HepG2 (cell line): Measurements from ENCODE around the gene AS3MT. TPM values are rescaled to one million over a fixed set of nuclear protein-coding genes. Genes with fewer than 3 reads are reported as not detected.

Experiments used
- ATAC-seq: fragments of 200-7000 bp; cut with Tn5 transposase; 3 replicates; pipeline ENCODE4 v1.9.1; 2020; ENCODE audit warnings: mild to moderate bottlenecking, moderate library complexity
- BruUV-seq: library from RNA; stranded (reverse); fragments of 400-500 nt; replicated peaks from 2 replicates; lab custom pipeline; 2021; lab: Mats Ljungman, UMichigan
- CTCF ChIA-PET: fragments of 300-600 bp; formaldehyde crosslinking; extraction: SDS; loops from one replicate; lab custom pipeline; 2021; ENCODE audit warnings: low total read pairs, inconsistent platforms, low intra/inter-chr PET ratio; lab: Yijun Ruan, JAX
- POLR2A ChIA-PET: fragments of 350-600 bp; sonication (Branson Sonifier 250); formaldehyde crosslinking; loops from one replicate; lab custom pipeline; 2020; ENCODE audit warnings: antibody characterized with exemption, inconsistent platforms; lab: Yijun Ruan, JAX
- DNase-seq: peaks from one replicate; pipeline ENCODE4 v3.0.0-alpha.2; 2015; ENCODE audit warnings: low spot score
- FAIRE-seq: peaks from 3 replicates; lab custom pipeline; 2011; peaks lifted over from hg19 to GRCh38; lab: Jason Lieb, UNC
- H2AFZ ChIP-seq: one replicate; pipeline ENCODE4 v1.6.1; 2011; ENCODE audit warnings: low read length, inconsistent platforms
- H3K27ac ChIP-seq: fragments of 300-600 bp; 3 replicates; pipeline ENCODE4 v1.8.0; 2011; ENCODE audit warnings: mixed run types, mild to moderate bottlenecking, mixed read lengths, low read length, inconsistent platforms; ENCODE audit not compliant: insufficient read depth; ENCODE audit errors: extremely low read length
- H3K27me3 ChIP-seq, 2 experiments: fragments of 200-600 bp in 1 of 2; 2 replicates in 1 of 2; 3 replicates in 1 of 2; pipeline versions ENCODE4 v1.6.0 to v1.8.0; 2011; ENCODE audit warnings: low read length in 2 of 2, mild to moderate bottlenecking in 2 of 2, moderate library complexity in 2 of 2, inconsistent platforms in 1 of 2; ENCODE audit not compliant: insufficient read depth in 2 of 2, control insufficient read depth in 1 of 2
- H3K36me3 ChIP-seq, 2 experiments: fragments of 200-600 bp in 1 of 2; replicated peaks in 1 of 2; 2 replicates in 1 of 2; 3 replicates in 1 of 2; pipeline versions ENCODE4 v1.5.1 to v1.8.0; 2011; ENCODE audit warnings: low read length in 2 of 2, inconsistent platforms in 1 of 2; ENCODE audit not compliant: insufficient read depth in 2 of 2, control insufficient read depth in 1 of 2
- H3K4me1 ChIP-seq: 2 replicates; pipeline ENCODE4 v1.5.1; 2012; ENCODE audit warnings: low read length, inconsistent platforms; ENCODE audit not compliant: insufficient read depth
- H3K4me2 ChIP-seq: 2 replicates; pipeline ENCODE4 v1.6.0; 2011; ENCODE audit warnings: low read depth, low read length, inconsistent platforms
- H3K4me3 ChIP-seq, 3 experiments: fragments of 200-600 bp in 1 of 3; sonication (generic), shearing (Covaris generic) in 1 of 3; replicated peaks in 1 of 3; 2 replicates each; pipeline ENCODE4 v1.5.1; 2011 to 2016; ENCODE audit warnings: low read length in 3 of 3, inconsistent platforms in 2 of 3, low read depth in 2 of 3, mild to moderate bottlenecking in 2 of 3, control low read depth in 1 of 3, mixed read lengths in 1 of 3; ENCODE audit not compliant: insufficient read depth in 1 of 3
- H3K79me2 ChIP-seq: one replicate; pipeline ENCODE4 v1.6.1; 2011; ENCODE audit warnings: low read length, inconsistent platforms; ENCODE audit not compliant: insufficient read depth
- H3K9ac ChIP-seq: 2 replicates; pipeline ENCODE4 v1.6.0; 2011; ENCODE audit warnings: mild to moderate bottlenecking, low read depth, low read length, inconsistent platforms; ENCODE audit not compliant: insufficient read depth
- H3K9me3 ChIP-seq: 2 replicates; pipeline ENCODE4 v1.5.1; 2012; ENCODE audit warnings: mild to moderate bottlenecking, low read length
- H4K20me1 ChIP-seq: 2 replicates; pipeline ENCODE4 v1.6.0; 2011; ENCODE audit warnings: inconsistent platforms, mild to moderate bottlenecking, low read length, moderate library complexity; ENCODE audit not compliant: insufficient read depth
- DBP ChIP-seq: sonication (generic); formaldehyde crosslinking; IDR thresholded peaks from 2 replicates; pipeline ENCODE4 v1.4.0; 2020; ENCODE audit warnings: missing genetic modification reagents; ENCODE audit errors: not compliant biosample characterization
- FOXA3 ChIP-seq: IDR thresholded peaks from 2 replicates; pipeline ENCODE4 v1.6.1; 2016; ENCODE audit warnings: missing genetic modification reagents, missing compliant biosample characterization
- FOXJ3 ChIP-seq: sonication (generic); formaldehyde crosslinking; IDR thresholded peaks from 2 replicates; pipeline ENCODE4 v1.4.0; 2020; ENCODE audit warnings: missing genetic modification reagents, mild to moderate bottlenecking, borderline replicate concordance
- HMG20A ChIP-seq: IDR thresholded peaks from 2 replicates; pipeline ENCODE4 v1.6.1; 2016; ENCODE audit warnings: borderline replicate concordance
- KLF9 ChIP-seq: IDR thresholded peaks from 2 replicates; pipeline ENCODE4 v1.6.1; 2016; ENCODE audit warnings: low read depth
- MIER2 ChIP-seq: IDR thresholded peaks from 2 replicates; pipeline ENCODE4 v1.6.1; 2016; ENCODE audit warnings: missing biosample characterization, missing genetic modification reagents
- MIXL1 ChIP-seq: IDR thresholded peaks from 2 replicates; pipeline ENCODE4 v1.6.1; 2016
- NFAT5 ChIP-seq: sonication (generic); formaldehyde crosslinking; IDR thresholded peaks from 2 replicates; pipeline ENCODE4 v1.4.0; 2020; ENCODE audit warnings: missing genetic modification reagents
- PHF21A ChIP-seq: sonication (generic); formaldehyde crosslinking; IDR thresholded peaks from 2 replicates; pipeline ENCODE4 v1.5.0; 2020; ENCODE audit warnings: mild to moderate bottlenecking, missing genetic modification reagents
- ZMAT5 ChIP-seq: sonication (generic); formaldehyde crosslinking; IDR thresholded peaks from 2 replicates; pipeline ENCODE4 v1.5.0; 2020; ENCODE audit warnings: mild to moderate bottlenecking, low read depth, missing genetic modification reagents, borderline replicate concordance
- ZNF24 ChIP-seq: fragments of 450-650 bp; IDR thresholded peaks from 2 replicates; pipeline ENCODE4 v1.6.1; 2017; ENCODE audit warnings: antibody characterized with exemption, mild to moderate bottlenecking
- ZNF317 ChIP-seq: sonication (generic); formaldehyde crosslinking; IDR thresholded peaks from 2 replicates; pipeline ENCODE4 v1.5.0; 2020; ENCODE audit warnings: mild to moderate bottlenecking, missing genetic modification reagents
- ZNF556 ChIP-seq: sonication (generic); formaldehyde crosslinking; IDR thresholded peaks from 2 replicates; pipeline ENCODE4 v1.4.0; 2020; ENCODE audit warnings: mild to moderate bottlenecking, missing genetic modification reagents, borderline replicate concordance
- WGBS: methylation state at CpG from one replicate; pipeline ENCODE4 v1.1.6; 2017; ENCODE audit warnings: low lambda C conversion rate; 5-methylcytosine and 5-hydroxymethylcytosine counted together
- in situ Hi-C: cut with HindIII; loops from 2 replicates; pipeline ENCODE4 v1.10.0; 2017; ENCODE audit warnings: low pct_unique_long_range_greater_than_20kb; ENCODE audit not compliant: extremely low pct_ligation_motif_present
- intact Hi-C: fragments of 100-400 bp; cut with micrococcal nuclease; formaldehyde crosslinking; loops from one replicate; pipeline ENCODE4 v1.10.0; 2022; ENCODE audit not compliant: unreplicated experiment
- polyA plus RNA-seq, 8 experiments: library from polyadenylated mRNA; depleted of rRNA in 3 of 8; stranded (reverse) in 7 of 8; unstranded in 1 of 8; fragments of >200 nt; fragmentation: Illumina TruSeq in 4 of 8; extraction: Trizol in 4 of 8; gene quantifications; 2 replicates each; pipeline versions ENCODE4 v1.2.1 to v1.2.3, GENCODE V29; 2011 to 2016; ENCODE audit warnings: low read depth in 4 of 8, missing spikeins in 1 of 8, mixed read lengths in 1 of 8; ENCODE audit not compliant: insufficient read depth in 1 of 8
- total RNA-seq, 5 experiments: library from RNA; depleted of rRNA; stranded (reverse); fragments of >200 nt; fragmentation: Illumina TruSeq; extraction: Trizol; gene quantifications; 2 replicates each; pipeline ENCODE4 v1.2.3, GENCODE V29; 2016; ENCODE audit warnings: low read depth in 1 of 5

The AS3MT gene
- total and polyA plus RNA-seq, 2 of the 13 experiments (the other 11 are each of a cell fraction or from before 2014, with no cell fraction given), result 8.7 to 17.4 TPM

GRCh38 chr10:102824664-102825063 is 44.6 kb upstream of the AS3MT start:
- FAIRE-seq (no peak), ATAC-seq (no peak), DNase-seq (no peak)
- no peak overlapping the region for H3K27ac ChIP-seq
- H3K9ac ChIP-seq, result no peak overlapping the region
- TF ChIP-seq MIXL1 (CRISPR knock-in tag), result no peak
- TF ChIP-seq ZNF556, result no peak
- no peak for TF ChIP-seq ZNF317 (CRISPR knock-in tag)
- no peak for TF ChIP-seq NFAT5 (CRISPR knock-in tag)
- TF ChIP-seq MIER2 (CRISPR knock-in tag), result no peak
- no peak for TF ChIP-seq FOXA3 (CRISPR knock-in tag)
- no peak for TF ChIP-seq PHF21A (CRISPR knock-in tag)
- TF ChIP-seq ZMAT5 (CRISPR knock-in tag), result no peak
- no peak for TF ChIP-seq FOXJ3 (CRISPR knock-in tag)
- TF ChIP-seq HMG20A (CRISPR knock-in tag), result no peak
- no peak for TF ChIP-seq DBP
- TF ChIP-seq ZNF24, result no peak
- no peak for TF ChIP-seq KLF9 (CRISPR knock-in tag)
- H3K27me3 ChIP-seq, result no peaks in the 10 kb centered on the region
- H3K4me3 ChIP-seq, result no peak overlapping the region
- no peak overlapping the region for H2AFZ ChIP-seq
- no peaks in the 10 kb centered on the region for H4K20me1 ChIP-seq
- H3K36me3 ChIP-seq, result no peaks in the 10 kb centered on the region
- no TSS peak for BruUV-seq
- no peaks in the 10 kb centered on the region for H3K9me3 ChIP-seq
- H3K79me2 ChIP-seq, result no peaks in the 10 kb centered on the region
- ChIA-PET CTCF (no interaction called here), POLR2A (no interaction called here)
- in situ Hi-C loops, result no loop called here
- H3K4me2 ChIP-seq, result no peak overlapping the region
- WGBS, result 60% methylated on average over 1 of the region's 4 CpGs
- intact Hi-C loops, result no loop called here
- peaks cover 22% of the 10 kb centered on the region for H3K4me1 ChIP-seq
